Measurements from ENCODE around the gene CD38. TPM values are rescaled to one million over a fixed set of nuclear protein-coding genes. Genes with fewer than 3 reads are reported as not detected.

CD38 gene
- total and polyA plus RNA-seq, 2 of the 13 experiments (the other 11 are each of a cell fraction or from before 2014, with no cell fraction given): not detected

- no peaks in the 10 kb centered on the region for H3K36me3 ChIP-seq (replicated peaks in 1 of 2; ENCODE audit: control insufficient read depth in 1 of 2, insufficient read depth in 2 of 2, low read length in 2 of 2)
- H3K9ac ChIP-seq (ENCODE audit: insufficient read depth, low read depth, low read length): no peak overlapping the region
- DNase-seq (ENCODE audit: low spot score) (no peak), FAIRE-seq (no peak), ATAC-seq (no peak)
- intact Hi-C loops (cut with micrococcal nuclease; ENCODE audit: unreplicated experiment) (no loop called here), in situ Hi-C loops (cut with HindIII; ENCODE audit: extremely low pct_ligation_motif_present, low pct_unique_long_range_greater_than_20kb) (no loop called here)
- no peak overlapping the region for H2AFZ ChIP-seq (ENCODE audit: low read length)
- no peak overlapping the region for H3K4me3 ChIP-seq (replicated peaks in 1 of 3; ENCODE audit: insufficient read depth in 1 of 3, low read depth in 2 of 3, low read length in 3 of 3)
- 15% methylated on average over 6 of the region's 6 CpGs for WGBS (ENCODE audit: low lambda C conversion rate)
- TF ChIP-seq GATA4 (IDR thresholded peaks at IDR 0.05; ENCODE audit: borderline replicate concordance, low read depth) (no peak), NFATC3 (CRISPR knock-in tag; IDR thresholded peaks at IDR 0.05) (no peak), GLI4 (CRISPR knock-in tag; IDR thresholded peaks at IDR 0.05; ENCODE audit: borderline replicate concordance) (no peak), ZNF234 (CRISPR knock-in tag; conservative IDR thresholded peaks at IDR 0.05) (no peak), ZGPAT (CRISPR knock-in tag; IDR thresholded peaks at IDR 0.05) (no peak), ZFP62 (CRISPR knock-in tag; IDR thresholded peaks at IDR 0.05) (no peak), ZBTB7B (CRISPR knock-in tag; IDR thresholded peaks at IDR 0.05) (no peak), ZBTB2 (CRISPR knock-in tag; IDR thresholded peaks at IDR 0.05; ENCODE audit: low read depth) (no peak), TRIM22 (IDR thresholded peaks at IDR 0.05) (no peak), ESRRA (CRISPR knock-in tag; IDR thresholded peaks at IDR 0.05; ENCODE audit: low read depth) (no peak), ZFP37 (CRISPR knock-in tag; IDR thresholded peaks at IDR 0.05; ENCODE audit: borderline replicate concordance) (no peak)
- no peaks in the 10 kb centered on the region for H3K4me1 ChIP-seq (ENCODE audit: insufficient read depth, low read length)
- ChIA-PET POLR2A (no interaction called here), CTCF (ENCODE audit: low intra/inter-chr PET ratio, low total read pairs) (no interaction called here)
- H3K79me2 ChIP-seq (ENCODE audit: insufficient read depth, low read length): no peaks in the 10 kb centered on the region
- no TSS peak for BruUV-seq (replicated peaks)
- H3K9me3 ChIP-seq (ENCODE audit: low read length): no peaks in the 10 kb centered on the region
- peaks cover 0 to 13% of the 10 kb centered on the region in 2 experiments; a peak in 3 of 5 replicates for H3K27me3 ChIP-seq (ENCODE audit: control insufficient read depth in 1 of 2, insufficient read depth in 2 of 2, low read length in 2 of 2)
- H3K4me2 ChIP-seq (ENCODE audit: low read depth, low read length): no peak overlapping the region
- H3K27ac ChIP-seq (ENCODE audit: extremely low read length, insufficient read depth, low read length): no peak overlapping the region
- H4K20me1 ChIP-seq (ENCODE audit: insufficient read depth, low read length): no peaks in the 10 kb centered on the region
Measured at GRCh38 chr4:15851969-15852368, 73.8 kb downstream of the CD38 start.
